Parathyroid adenoma (tissue), 2 donors: ENCODE data around the gene LAMB1.
"Not testable (repeated sequence)": the region's sequence is repeated elsewhere in the genome, so short reads cannot be mapped to it uniquely, and the experiment has no call there.

Experiments
- H2AFZ ChIP-seq: fragments of 300-600 bp; sonication (generic); one replicate; pipeline ENCODE4 v1.7.0; 2017; ENCODE audit warnings: antibody characterized with exemption, mild to moderate bottlenecking
- H3K27ac ChIP-seq: fragments of 300-600 bp; sonication (generic); one replicate; pipeline ENCODE4 v1.7.0; 2017
- H3K27me3 ChIP-seq: fragments of 300-600 bp; sonication (generic); one replicate; pipeline ENCODE4 v1.7.0; 2017; ENCODE audit warnings: low read length; ENCODE audit not compliant: control insufficient read depth, insufficient read depth
- H3K36me3 ChIP-seq: fragments of 300-600 bp; sonication (generic); one replicate; pipeline ENCODE4 v1.7.0; 2017; ENCODE audit warnings: low read length; ENCODE audit not compliant: control insufficient read depth, insufficient read depth
- H3K4me1 ChIP-seq: fragments of 300-600 bp; sonication (generic); one replicate; pipeline ENCODE4 v1.7.0; 2017; ENCODE audit warnings: control low read depth
- H3K4me2 ChIP-seq: fragments of 300-600 bp; sonication (generic); one replicate; pipeline ENCODE4 v1.7.0; 2017; ENCODE audit warnings: low read length
- H3K4me3 ChIP-seq: fragments of 300-600 bp; sonication (generic); one replicate; pipeline ENCODE4 v1.7.0; 2017; ENCODE audit warnings: low read depth, low read length
- H3K79me2 ChIP-seq: fragments of 300-600 bp; sonication (generic); one replicate; pipeline ENCODE4 v1.7.0; 2017; ENCODE audit warnings: control low read depth
- H3K9ac ChIP-seq: fragments of 300-600 bp; sonication (generic); one replicate; pipeline ENCODE4 v1.7.0; 2017; ENCODE audit warnings: mild to moderate bottlenecking
- H3K9me3 ChIP-seq: fragments of 300-600 bp; sonication (generic); one replicate; pipeline ENCODE4 v1.7.0; 2017; ENCODE audit warnings: low read length; ENCODE audit not compliant: control insufficient read depth
- CTCF ChIP-seq: fragments of 300-600 bp; sonication (generic); IDR thresholded peaks from one replicate; pipeline ENCODE4 v1.7.0; 2017; ENCODE audit warnings: antibody characterized with exemption, mild to moderate bottlenecking
- donor health status: primary hyperparathyroidism.

LAMB1 gene

GRCh38 chr7:107909445-107909844 is 93.5 kb downstream of the LAMB1 start:
- Histone ChIP-seq H3K27me3 (no peaks in the 10 kb centered on the region), H3K9me3 (no peaks in the 10 kb centered on the region), H3K4me1 (no peaks in the 10 kb centered on the region), H3K36me3 (no peaks in the 10 kb centered on the region), H3K4me3 (no peak overlapping the region), H3K4me2 (no peak overlapping the region), H3K79me2 (peaks cover 4% of the 10 kb centered on the region), H2AFZ (no peak overlapping the region), H3K9ac (no peak overlapping the region), H3K27ac (no peak overlapping the region)
- TF ChIP-seq CTCF, result no peak

GRCh38 chr7:107907790-107908189 is 95.2 kb downstream of the LAMB1 start:
- Histone ChIP-seq H2AFZ (no peak overlapping the region), H3K9me3 (no peaks in the 10 kb centered on the region), H3K79me2 (peaks cover 4% of the 10 kb centered on the region), H3K9ac (no peak overlapping the region), H3K27ac (no peak overlapping the region), H3K27me3 (no peaks in the 10 kb centered on the region), H3K4me1 (no peaks in the 10 kb centered on the region), H3K4me3 (no peak overlapping the region), H3K36me3 (no peaks in the 10 kb centered on the region), H3K4me2 (no peak overlapping the region)
- no peak for TF ChIP-seq CTCF

- Histone ChIP-seq H3K4me2 (no peak overlapping the region), H3K4me3 (no peak overlapping the region), H3K9me3 (no peaks in the 10 kb centered on the region), H3K4me1 (peaks cover 3% of the 10 kb centered on the region), H3K27ac (no peak overlapping the region), H2AFZ (no peak overlapping the region), H3K27me3 (no peaks in the 10 kb centered on the region), H3K36me3 (no peaks in the 10 kb centered on the region), H3K79me2 (peaks cover 9% of the 10 kb centered on the region), H3K9ac (no peak overlapping the region)
- no peak for TF ChIP-seq CTCF
These were observed 100.6 kb downstream of the LAMB1 start for GRCh38 chr7:107902381-107902780.

- H2AFZ ChIP-seq, result no peak overlapping the region
- no peaks in the 10 kb centered on the region for H3K36me3 ChIP-seq
- no peak overlapping the region for H3K9ac ChIP-seq
- H3K9me3 ChIP-seq, result no peaks in the 10 kb centered on the region
- H3K4me1 ChIP-seq, result peaks cover 3% of the 10 kb centered on the region
- no peak overlapping the region for H3K4me3 ChIP-seq
- no peak overlapping the region for H3K27ac ChIP-seq
- no peak for TF ChIP-seq CTCF
- H3K27me3 ChIP-seq, result no peaks in the 10 kb centered on the region
- H3K4me2 ChIP-seq, result no peak overlapping the region
- peaks cover 19% of the 10 kb centered on the region for H3K79me2 ChIP-seq
These were observed 102.4 kb downstream of the LAMB1 start for GRCh38 chr7:107900496-107901015.

GRCh38 chr7:107898997-107899594 is 103.9 kb downstream of the LAMB1 start:
- no peaks in the 10 kb centered on the region for H3K27me3 ChIP-seq
- peaks cover 30% of the 10 kb centered on the region for H3K79me2 ChIP-seq
- H3K4me1 ChIP-seq, result peaks cover 3% of the 10 kb centered on the region
- no peaks in the 10 kb centered on the region for H3K36me3 ChIP-seq
- no peaks in the 10 kb centered on the region for H3K9me3 ChIP-seq
- no peak for TF ChIP-seq CTCF
- H3K4me2 ChIP-seq, result no peak overlapping the region
- H3K27ac ChIP-seq, result no peak overlapping the region
- no peak overlapping the region for H2AFZ ChIP-seq
- H3K9ac ChIP-seq, result no peak overlapping the region
- H3K4me3 ChIP-seq, result no peak overlapping the region

GRCh38 chr7:107892367-107892741 is 110.6 kb downstream of the LAMB1 start:
- Histone ChIP-seq H3K79me2 (peaks cover 40% of the 10 kb centered on the region), H3K4me3 (peak overlapping the region; percentile 84), H3K4me2 (peak overlapping the region; percentile 93)
- not testable (repeated sequence) for H2AFZ ChIP-seq, H3K36me3 ChIP-seq, H3K4me1 ChIP-seq, H3K27me3 ChIP-seq, H3K9ac ChIP-seq, H3K9me3 ChIP-seq, H3K27ac ChIP-seq
